GM18520 (cell line): ENCODE results near the gene SLC30A1.
"Not testable (repeated sequence)": the region's sequence is repeated elsewhere in the genome, so short reads cannot be mapped to it uniquely, and the experiment has no call there.

Source experiments
- ATAC-seq: cut with Tn5 transposase; IDR thresholded peaks from one replicate; pipeline ENCODE4 v1.9.1; 2021; ENCODE audit not compliant: unreplicated experiment

Gene SLC30A1

GRCh38 chr1:211586538-211586937, 7.6 kb upstream of the SLC30A1 start:
- no peak for ATAC-seq

GRCh38 chr1:211583011-211583992, 4.3 kb upstream of the SLC30A1 start:
- ATAC-seq = no peak

GRCh38 chr1:211581526-211581925, 2.6 kb upstream of the SLC30A1 start:
- ATAC-seq = no peak

GRCh38 chr1:211580303-211580687, 1.3 kb upstream of the SLC30A1 start:
- no peak for ATAC-seq

DNA sequence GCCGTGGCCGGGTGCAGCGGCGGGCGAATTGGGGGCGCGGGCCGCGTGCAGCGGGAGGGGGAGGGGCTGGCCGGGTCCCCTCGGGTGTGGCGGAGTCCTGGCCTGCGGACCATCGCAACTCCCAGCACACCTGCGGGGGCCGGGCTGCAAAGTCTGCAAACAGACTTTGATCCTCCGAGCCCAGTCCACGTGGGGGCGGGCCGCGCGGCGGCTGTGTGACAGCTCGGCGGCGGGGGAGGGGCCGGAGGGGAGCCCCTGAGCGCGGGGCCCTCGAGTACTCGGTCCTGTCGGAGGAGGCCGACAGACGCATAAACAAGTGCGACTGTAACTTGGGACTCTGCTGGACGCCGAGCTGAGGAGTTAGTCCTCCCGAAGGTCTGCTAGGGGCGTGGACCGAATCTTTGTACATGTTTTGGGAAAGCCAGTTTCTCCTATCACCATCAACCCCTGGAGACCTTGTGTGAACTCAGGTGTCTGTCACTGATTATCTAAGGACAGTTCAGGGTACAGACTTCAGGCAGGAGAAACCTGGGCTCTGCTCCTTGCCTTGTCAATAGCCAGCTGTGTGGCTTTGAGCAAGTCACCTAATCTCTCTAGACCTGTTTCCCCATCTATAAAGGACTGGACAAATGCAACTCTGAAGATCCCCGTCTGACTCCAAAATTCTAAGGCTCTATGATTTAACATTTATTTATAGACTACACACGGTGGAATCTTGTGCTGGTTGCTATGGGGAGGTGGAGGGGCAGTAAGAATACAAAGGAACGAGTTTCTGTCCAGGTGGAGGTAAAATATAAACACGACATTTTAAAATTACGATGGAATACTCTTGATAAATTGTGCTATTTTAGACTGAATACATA, 710 bp upstream of the SLC30A1 start:
- ATAC-seq = peak; percentile 15

DNA sequence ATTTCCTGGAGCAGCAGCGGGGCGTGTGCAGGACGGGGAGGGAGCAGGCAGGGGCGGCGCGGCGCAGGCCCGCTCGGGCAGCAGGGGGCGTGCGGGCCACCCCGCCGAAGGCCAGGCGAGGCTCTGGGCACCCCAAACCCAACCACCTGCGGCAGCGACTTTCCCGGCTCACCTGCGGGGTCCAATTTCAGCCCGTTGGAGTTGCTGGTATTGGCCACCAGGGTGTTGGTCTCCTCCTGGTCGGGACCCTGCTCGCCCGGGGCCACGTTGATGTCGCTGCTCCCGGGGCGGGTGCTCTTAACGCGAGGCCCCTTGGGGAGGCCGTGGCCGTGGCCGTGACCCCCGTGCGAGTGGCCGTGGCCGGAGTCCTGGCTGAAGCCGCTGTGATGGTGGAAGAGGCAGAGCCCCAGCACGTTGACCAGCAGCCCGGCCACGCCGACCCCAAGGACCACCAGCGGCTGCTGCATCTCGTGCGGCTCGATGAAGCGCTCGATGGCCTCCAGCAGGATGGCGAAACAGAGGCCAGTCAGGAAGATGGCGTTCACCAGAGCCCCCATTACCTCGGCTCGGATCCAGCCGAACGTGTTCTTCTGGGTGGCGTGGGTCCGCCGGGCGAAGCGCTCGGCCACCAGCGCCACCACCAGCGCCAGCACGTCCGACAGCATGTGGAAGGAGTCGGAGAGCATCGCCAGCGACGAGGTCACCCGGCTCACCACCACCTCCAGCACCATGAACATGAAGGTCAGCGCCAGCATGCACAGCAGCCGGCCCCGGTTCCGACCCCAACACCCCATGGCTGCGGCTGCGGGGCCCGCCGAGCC, 932 bp downstream of the SLC30A1 start:
- ATAC-seq = peak; percentile 25

DNA sequence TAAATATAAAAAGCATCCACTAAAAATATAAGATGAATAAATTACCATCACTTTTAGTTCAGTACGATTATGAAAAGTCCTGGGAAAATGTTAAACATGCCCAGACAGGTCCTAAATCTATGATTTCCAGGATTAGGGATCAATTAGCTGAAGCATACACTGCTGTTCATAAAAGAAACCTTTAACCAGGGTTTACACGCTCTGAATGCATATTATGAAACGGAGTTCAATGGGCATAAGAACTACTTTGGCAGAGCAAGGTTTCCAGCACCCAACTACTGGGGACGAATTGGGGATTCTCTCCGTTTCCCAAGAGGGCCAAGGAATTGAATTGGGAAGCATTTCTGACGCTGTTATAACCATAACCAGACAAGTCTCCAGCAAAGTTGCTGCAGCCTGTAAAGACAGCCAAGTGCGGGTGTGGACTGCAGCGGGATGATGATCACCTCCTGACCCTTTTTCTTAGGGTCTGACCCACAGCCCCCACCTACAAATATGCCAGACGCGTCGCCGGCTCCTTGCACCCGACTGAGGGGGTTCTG, 1.6 kb downstream of the SLC30A1 start:
- no peak for ATAC-seq

- ATAC-seq = no peak
Measured at GRCh38 chr1:211576717-211577116, 2.2 kb downstream of the SLC30A1 start.

GRCh38 chr1:211574705-211575104, 4.3 kb downstream of the SLC30A1 start:
- ATAC-seq = no peak

- no peak for ATAC-seq
Measured at GRCh38 chr1:211571998-211572397, 7.0 kb downstream of the SLC30A1 start.

GRCh38 chr1:211570378-211570777, 8.6 kb downstream of the SLC30A1 start:
- not testable (repeated sequence) for ATAC-seq

DNA sequence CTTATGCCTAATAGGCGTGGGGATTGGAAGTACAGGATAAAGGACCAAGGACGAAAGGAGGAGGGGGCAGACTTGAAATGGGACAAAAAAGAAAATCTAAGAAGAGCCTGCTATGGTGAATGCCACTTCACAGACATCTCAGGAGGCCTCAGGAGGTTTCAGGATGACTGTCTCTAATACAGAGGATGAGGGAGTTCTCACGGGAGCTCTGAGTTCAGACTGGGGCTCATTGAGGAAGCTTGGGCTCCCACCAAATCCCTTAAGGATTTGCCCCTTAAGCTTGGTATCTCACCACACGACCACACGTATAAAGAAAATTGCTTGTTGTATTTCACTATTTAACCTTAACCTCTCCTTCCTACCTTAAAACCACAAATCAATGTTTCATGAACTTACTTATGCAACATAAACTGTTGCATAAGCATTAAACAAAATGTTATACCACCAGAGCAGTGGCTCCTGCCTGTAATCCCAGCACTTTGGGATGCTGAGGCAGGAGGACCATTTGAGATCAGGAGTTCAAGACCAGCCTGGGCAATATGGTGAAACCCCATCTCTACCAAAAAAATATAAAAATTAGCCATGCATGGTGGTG, 12.4 kb downstream of the SLC30A1 start:
- peak; percentile 87 for ATAC-seq

- ATAC-seq = no peak
Measured at GRCh38 chr1:211564084-211564483, 14.9 kb downstream of the SLC30A1 start.

DNA sequence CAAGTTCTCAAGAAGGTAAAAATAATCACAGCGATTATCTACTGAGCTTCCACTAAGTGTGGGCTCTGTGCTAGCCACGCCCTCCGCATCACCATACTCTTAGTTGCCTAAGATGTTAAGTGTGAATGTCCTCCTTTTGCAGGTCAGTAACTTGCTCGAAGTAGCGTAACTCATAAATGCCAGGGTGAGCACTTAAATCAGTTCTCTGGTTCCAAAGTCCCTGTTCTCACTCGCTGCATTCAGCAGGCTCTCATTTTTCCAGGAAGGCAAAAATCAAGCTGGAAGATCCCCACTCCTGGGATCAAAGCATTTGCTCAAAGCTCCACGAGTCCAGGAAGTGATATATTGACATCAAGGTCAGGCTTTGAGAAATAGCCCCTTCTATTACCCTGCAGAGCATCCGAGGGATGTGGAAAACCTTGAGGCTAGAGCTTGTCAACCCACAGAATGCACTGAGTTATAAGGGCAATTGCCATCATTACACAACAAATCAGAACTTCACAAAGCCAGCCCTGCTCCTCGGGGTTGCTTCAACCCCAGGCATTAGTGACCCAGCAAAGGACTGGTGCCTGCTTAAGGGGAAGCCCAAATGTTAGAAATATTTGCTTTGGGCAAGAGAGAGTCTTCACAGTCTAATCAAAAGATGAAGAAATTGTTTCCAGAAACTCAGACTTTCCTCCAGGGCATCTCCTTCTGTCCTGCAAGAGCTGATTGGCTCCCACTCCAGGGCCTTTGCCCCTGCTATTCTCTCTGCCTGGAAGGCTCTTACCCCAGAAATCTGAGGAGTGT, 19.5 kb downstream of the SLC30A1 start:
- ATAC-seq = no peak

- no peak for ATAC-seq
Measured at GRCh38 chr1:211557894-211558625, 20.9 kb downstream of the SLC30A1 start.

GRCh38 chr1:211553549-211553948, 25.4 kb downstream of the SLC30A1 start:
- ATAC-seq = no peak

DNA sequence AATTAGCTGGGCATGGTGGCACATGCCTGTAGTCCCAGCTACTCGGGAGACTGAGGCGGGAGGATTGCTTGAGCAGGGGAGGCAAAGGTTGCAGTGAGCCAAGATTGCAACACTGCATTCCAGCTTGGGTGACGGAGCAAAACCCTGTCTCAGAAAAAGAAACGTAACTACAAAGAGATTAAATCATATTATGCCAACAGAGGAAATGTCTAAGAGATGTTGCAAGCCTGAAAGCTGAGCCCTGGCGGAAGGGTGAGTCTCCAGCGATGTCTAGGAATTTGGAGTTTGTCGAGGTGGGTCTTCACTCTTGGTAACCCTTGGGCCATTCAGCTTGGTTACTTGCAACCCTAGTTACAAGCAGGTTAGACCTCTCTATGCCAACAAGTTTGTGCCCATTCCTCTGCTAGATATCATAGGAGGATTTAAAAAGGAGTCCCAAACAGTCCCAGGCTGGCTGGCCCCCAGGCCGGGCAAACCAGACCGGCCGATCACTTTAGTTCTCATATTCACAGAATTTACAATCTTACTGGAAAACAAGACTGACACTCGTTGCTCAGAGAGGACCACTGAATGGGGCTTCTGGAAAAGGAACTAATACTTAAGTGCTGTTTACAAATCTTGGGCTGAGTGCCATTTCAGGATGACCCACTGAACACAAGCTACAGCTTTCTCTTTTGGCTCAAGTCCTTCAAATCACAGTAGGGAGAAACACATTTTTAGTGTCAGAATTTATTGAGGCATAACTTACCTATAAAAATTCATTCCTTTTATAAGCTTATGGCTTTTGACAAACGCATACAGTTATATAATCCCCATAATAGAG, 27.1 kb downstream of the SLC30A1 start:
- no peak for ATAC-seq
